Liver (tissue), 9 donors: ENCODE results near the gene ZNF524. TPM values are rescaled to one million over a fixed set of nuclear protein-coding genes. Genes with fewer than 3 reads are reported as not detected.

Experiments used
- DNase-seq: peaks from one replicate; pipeline ENCODE4 v3.0.0-alpha.2; 2017; ENCODE audit warnings: low spot score
- H3K27ac ChIP-seq, 2 donors: one replicate each; pipeline ENCODE4 v1.7.0; 2013; ENCODE audit warnings: inconsistent platforms in 2 of 2, low read length in 2 of 2, control low read depth in 1 of 2, low read depth in 1 of 2, mild to moderate bottlenecking in 1 of 2
- H3K27me3 ChIP-seq, 4 donors: one replicate each; pipeline versions ENCODE4 v1.6.1 to v1.7.0; 2013; ENCODE audit warnings: low read length in 3 of 4, inconsistent platforms in 1 of 4, mild to moderate bottlenecking in 1 of 4, moderate library complexity in 1 of 4; ENCODE audit not compliant: control insufficient read depth in 4 of 4, insufficient read depth in 4 of 4
- H3K36me3 ChIP-seq, 4 donors: one replicate each; pipeline versions ENCODE4 v1.6.1 to v1.7.0; 2013; ENCODE audit warnings: low read length in 3 of 4, mild to moderate bottlenecking in 3 of 4, low read depth in 1 of 4, moderate library complexity in 1 of 4; ENCODE audit not compliant: control insufficient read depth in 4 of 4, insufficient read depth in 3 of 4
- H3K4me1 ChIP-seq, 4 donors: one replicate each; pipeline versions ENCODE4 v1.6.1 to v1.7.0; 2013; ENCODE audit warnings: low read length in 3 of 4, mild to moderate bottlenecking in 3 of 4, moderate library complexity in 1 of 4; ENCODE audit not compliant: control insufficient read depth in 4 of 4, insufficient read depth in 4 of 4
- H3K4me3 ChIP-seq, 3 donors: one replicate each; pipeline versions ENCODE4 v1.6.1 to v1.7.0; 2013; ENCODE audit warnings: low read length in 3 of 3, control low read depth in 1 of 3, low read depth in 1 of 3, mild to moderate bottlenecking in 1 of 3
- H3K9ac ChIP-seq, 2 donors: one replicate each; pipeline ENCODE4 v1.7.0; 2013; ENCODE audit warnings: low read length in 2 of 2, mild to moderate bottlenecking in 2 of 2, moderate library complexity in 2 of 2, control low read depth in 1 of 2, low read depth in 1 of 2
- H3K9me3 ChIP-seq, 4 donors: one replicate each; pipeline versions ENCODE4 v1.6.1 to v1.7.0; 2013; ENCODE audit warnings: low read length in 3 of 4; ENCODE audit not compliant: control insufficient read depth in 4 of 4
- ATF3 ChIP-seq: IDR thresholded peaks from 2 replicates; pipeline ENCODE4 v1.6.1; 2016; ENCODE audit warnings: antibody characterized with exemption
- CTCF ChIP-seq: fragments of 150-350 bp; IDR thresholded peaks from 2 replicates; pipeline ENCODE4 v1.5.1; 2017; ENCODE audit warnings: improper control_type of control experiment, low read depth, low read length; ENCODE audit not compliant: missing input control
- EGR1 ChIP-seq, 2 donors: IDR thresholded peaks; 2 replicates each; pipeline ENCODE4 v1.6.1; 2016 to 2018; ENCODE audit warnings: antibody characterized with exemption in 2 of 2, low read depth in 2 of 2
- FOXA1 ChIP-seq: IDR thresholded peaks from 2 replicates; pipeline ENCODE4 v1.6.1; 2016; ENCODE audit warnings: antibody characterized with exemption
- FOXA2 ChIP-seq: IDR thresholded peaks from 2 replicates; pipeline ENCODE4 v1.6.1; 2016; ENCODE audit warnings: antibody characterized with exemption
- GABPA ChIP-seq, 2 donors: IDR thresholded peaks in 1 of 2; conservative IDR thresholded peaks in 1 of 2; 2 replicates each; pipeline ENCODE4 v1.6.1; 2016; ENCODE audit warnings: antibody characterized with exemption in 2 of 2, mild to moderate bottlenecking in 1 of 2, moderate library complexity in 1 of 2
- HNF4A ChIP-seq, 2 donors: conservative IDR thresholded peaks; 2 replicates each; pipeline ENCODE4 v1.6.1; 2016; ENCODE audit warnings: antibody characterized with exemption in 2 of 2, mild to moderate bottlenecking in 2 of 2
- HNF4G ChIP-seq: IDR thresholded peaks from 2 replicates; pipeline ENCODE4 v1.6.1; 2016; ENCODE audit warnings: antibody characterized with exemption
- JUND ChIP-seq, 2 donors: IDR thresholded peaks; 2 replicates each; pipeline ENCODE4 v1.6.1; 2016; ENCODE audit warnings: antibody characterized with exemption in 2 of 2
- NR2F2 ChIP-seq: IDR thresholded peaks from 2 replicates; pipeline ENCODE4 v1.6.1; 2016; ENCODE audit warnings: antibody characterized with exemption
- RAD21 ChIP-seq, 2 donors: IDR thresholded peaks; 2 replicates each; pipeline ENCODE4 v1.6.1; 2016; ENCODE audit warnings: antibody characterized with exemption in 2 of 2, mild to moderate bottlenecking in 2 of 2
- RXRA ChIP-seq, 2 donors: IDR thresholded peaks; 2 replicates each; pipeline ENCODE4 v1.6.1; 2017 to 2018; ENCODE audit warnings: antibody characterized with exemption in 2 of 2, mild to moderate bottlenecking in 1 of 2
- SP1 ChIP-seq: IDR thresholded peaks from 2 replicates; pipeline ENCODE4 v1.6.1; 2018; ENCODE audit warnings: antibody characterized with exemption, mild to moderate bottlenecking
- TAF1 ChIP-seq: conservative IDR thresholded peaks from 2 replicates; pipeline ENCODE4 v1.6.1; 2016; ENCODE audit warnings: antibody characterized with exemption, mild to moderate bottlenecking
- YY1 ChIP-seq: IDR thresholded peaks from 2 replicates; pipeline ENCODE4 v1.6.1; 2016; ENCODE audit warnings: antibody characterized with exemption, mild to moderate bottlenecking
- ZBTB33 ChIP-seq: IDR thresholded peaks from 2 replicates; pipeline ENCODE4 v1.6.1; 2016; ENCODE audit warnings: antibody characterized with exemption
- WGBS: extraction: QIAGEN DNeasy Blood & Tissue Kit; methylation state at CpG from one replicate; pipeline ENCODE4 v1.1.7; 2013; 5-methylcytosine and 5-hydroxymethylcytosine counted together
- polyA plus RNA-seq, 2 donors: library from polyadenylated mRNA; stranded (reverse) in 1 of 2; unstranded in 1 of 2; fragments of 200-250 nt in 1 of 2; fragments of >200 nt in 1 of 2; fragmentation: Nextera tagmentation in 1 of 2; extraction: Ambion mirVana in 1 of 2; gene quantifications; one replicate each; pipeline versions ENCODE4 v1.2.1 to v1.2.3, GENCODE V29; 2013 to 2015
- total RNA-seq, 2 donors: library from RNA; depleted of rRNA; stranded (reverse); fragments of >200 nt; gene quantifications; one replicate each; pipeline ENCODE4 v1.2.3, GENCODE V29; 2014
- TF ChIP-seq, protein P1 (sequence below): IDR thresholded peaks from 2 replicates; pipeline ENCODE4 v1.6.1; 2016; ENCODE audit warnings: antibody characterized with exemption
- TF ChIP-seq, protein P2 (sequence below): IDR thresholded peaks from 2 replicates; pipeline ENCODE4 v1.6.1; 2016; ENCODE audit warnings: antibody characterized with exemption, mild to moderate bottlenecking
- donor health status: healthy.
- donor health status: healthy.
- donor health status: healthy.
- donor health status: healthy.
- donor health status: healthy.

The ZNF524 gene
- total and polyA plus RNA-seq, 4 donors = 6.7 to 12.3 (median 10.2) TPM

- TF ChIP-seq CTCF = peak; percentile 85
Observed at GRCh38 chr19:55632463-55632834, 32.4 kb downstream of the ZNF524 start (continued).

DNA sequence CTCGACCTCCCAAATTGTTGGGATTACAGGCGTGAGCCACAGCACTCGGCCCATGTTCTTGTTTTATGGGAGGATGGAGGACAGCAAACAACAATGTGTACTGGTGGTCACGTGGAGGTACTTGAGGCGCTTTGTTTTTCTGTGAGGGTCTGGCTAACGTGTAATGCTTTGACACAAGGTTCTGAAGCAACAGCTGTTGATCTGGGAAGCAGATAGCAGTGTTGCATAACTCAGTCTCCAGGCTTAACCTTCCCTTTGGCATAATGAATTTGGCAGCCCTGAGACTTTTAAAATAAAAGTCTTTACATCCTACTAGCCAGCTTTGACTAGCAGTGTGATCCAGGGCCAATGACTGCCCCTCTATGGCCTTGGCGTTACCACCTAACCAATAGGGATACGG lies 33.8 kb downstream of the ZNF524 start:
- Histone ChIP-seq H3K9me3 (no peaks in the 10 kb centered on the region), H3K9ac (no peak overlapping the region), H3K27ac (no peak overlapping the region), H3K36me3 (no peaks in the 10 kb centered on the region), H3K4me1 (peaks cover 13 to 36% (median 26%) of the 10 kb centered on the region in 4 donors), H3K4me3 (no peak overlapping the region), H3K27me3 (no peaks in the 10 kb centered on the region)
- TF ChIP-seq FOXA2 (no peak), GABPA (IDR thresholded peaks at IDR 0.05 in 1 of 2, conservative IDR thresholded peaks at IDR 0.05 in 1 of 2) (no peak), NR2F2 (no peak), RXRA (IDR thresholded peaks at IDR 0.05) (no peak), HNF4A (conservative IDR thresholded peaks at IDR 0.05) (no peak), HNF4G (no peak), JUND (IDR thresholded peaks at IDR 0.05) (no peak), EGR1 (IDR thresholded peaks at IDR 0.05; ENCODE audit: low read depth in 2 of 2) (no peak), RAD21 (IDR thresholded peaks at IDR 0.05) (no peak), CTCF (no peak), FOXA1 (no peak), ZBTB33 (no peak), TAF1 (no peak), YY1 (no peak), SP1 (no peak), ATF3 (no peak)
- TF ChIP-seq, protein P1, sequence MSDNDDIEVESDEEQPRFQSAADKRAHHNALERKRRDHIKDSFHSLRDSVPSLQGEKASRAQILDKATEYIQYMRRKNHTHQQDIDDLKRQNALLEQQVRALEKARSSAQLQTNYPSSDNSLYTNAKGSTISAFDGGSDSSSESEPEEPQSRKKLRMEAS = no peak
- TF ChIP-seq, protein P2, sequence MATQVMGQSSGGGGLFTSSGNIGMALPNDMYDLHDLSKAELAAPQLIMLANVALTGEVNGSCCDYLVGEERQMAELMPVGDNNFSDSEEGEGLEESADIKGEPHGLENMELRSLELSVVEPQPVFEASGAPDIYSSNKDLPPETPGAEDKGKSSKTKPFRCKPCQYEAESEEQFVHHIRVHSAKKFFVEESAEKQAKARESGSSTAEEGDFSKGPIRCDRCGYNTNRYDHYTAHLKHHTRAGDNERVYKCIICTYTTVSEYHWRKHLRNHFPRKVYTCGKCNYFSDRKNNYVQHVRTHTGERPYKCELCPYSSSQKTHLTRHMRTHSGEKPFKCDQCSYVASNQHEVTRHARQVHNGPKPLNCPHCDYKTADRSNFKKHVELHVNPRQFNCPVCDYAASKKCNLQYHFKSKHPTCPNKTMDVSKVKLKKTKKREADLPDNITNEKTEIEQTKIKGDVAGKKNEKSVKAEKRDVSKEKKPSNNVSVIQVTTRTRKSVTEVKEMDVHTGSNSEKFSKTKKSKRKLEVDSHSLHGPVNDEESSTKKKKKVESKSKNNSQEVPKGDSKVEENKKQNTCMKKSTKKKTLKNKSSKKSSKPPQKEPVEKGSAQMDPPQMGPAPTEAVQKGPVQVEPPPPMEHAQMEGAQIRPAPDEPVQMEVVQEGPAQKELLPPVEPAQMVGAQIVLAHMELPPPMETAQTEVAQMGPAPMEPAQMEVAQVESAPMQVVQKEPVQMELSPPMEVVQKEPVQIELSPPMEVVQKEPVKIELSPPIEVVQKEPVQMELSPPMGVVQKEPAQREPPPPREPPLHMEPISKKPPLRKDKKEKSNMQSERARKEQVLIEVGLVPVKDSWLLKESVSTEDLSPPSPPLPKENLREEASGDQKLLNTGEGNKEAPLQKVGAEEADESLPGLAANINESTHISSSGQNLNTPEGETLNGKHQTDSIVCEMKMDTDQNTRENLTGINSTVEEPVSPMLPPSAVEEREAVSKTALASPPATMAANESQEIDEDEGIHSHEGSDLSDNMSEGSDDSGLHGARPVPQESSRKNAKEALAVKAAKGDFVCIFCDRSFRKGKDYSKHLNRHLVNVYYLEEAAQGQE = no peak
- no peak for DNase-seq
- WGBS = 78% methylated on average over 8 of the region's 8 CpGs
